ENCODE measurements around the gene AACS. TPM values are rescaled to one million over a fixed set of nuclear protein-coding genes. Genes with fewer than 3 reads are reported as not detected.
A peak's percentile ranks its signal among the peaks of the same experiment; 100 is the strongest.

The AACS gene
- polyA plus RNA-seq, 2 of the 4 experiments (the other 2 are of a cell fraction) = 18.6 to 20.4 TPM

- POLR2A ChIA-PET = no interaction called here
These were observed 100.8 kb downstream of the AACS start for GRCh38 chr12:125166041-125166440.

GRCh38 chr12:125167658-125168057 is 102.4 kb downstream of the AACS start:
- no peak for DNase-seq (ENCODE audit: low read depth in 1 of 2, low spot score in 1 of 2)
- no peak overlapping the region for H3K27ac ChIP-seq
- H3K9me3 ChIP-seq = peaks cover 3% of the 10 kb centered on the region; the same call in 1 of the 3 replicates
- ChIA-PET POLR2A (no interaction called here), CTCF (interaction anchor here (0.6 to 5.9 kb wide), 3 partner anchors 13 to 67 kb away, joined by 3 to 27 read pairs (median 5); no protein-coding TSS in a partner anchor)
- FAIRE-seq = no peak
- 48% methylated on average over 3 of the region's 3 CpGs for WGBS (ENCODE audit: missing lambda C conversion rate)
- no peak overlapping the region for H3K4me2 ChIP-seq
- peak in 1 of 2 experiments; percentile 34; a peak in 3 of 6 replicates for ATAC-seq
- H3K4me3 ChIP-seq = no peak overlapping the region
- TF ChIP-seq CHD4 (IDR thresholded peaks at IDR 0.05; ENCODE audit: borderline replicate concordance) (no peak), ZSCAN20 (CRISPR knock-in tag; IDR thresholded peaks at IDR 0.05) (no peak), EP300 (IDR thresholded peaks at IDR 0.05) (no peak), ATOH8 (CRISPR knock-in tag; IDR thresholded peaks at IDR 0.05; ENCODE audit: low read depth) (no peak), POLR2A (IDR thresholded peaks at IDR 0.05; ENCODE audit: low read length) (no peak), TFCP2L1 (CRISPR knock-in tag; IDR thresholded peaks at IDR 0.05) (no peak), USF2 (IDR thresholded peaks at IDR 0.05) (no peak), MAFK (IDR thresholded peaks at IDR 0.05; ENCODE audit: partially characterized antibody) (no peak), ESRRA (IDR thresholded peaks at IDR 0.05; ENCODE audit: borderline replicate concordance, low read length) (no peak), EHF (CRISPR knock-in tag; IDR thresholded peaks at IDR 0.05) (no peak), JUNB (IDR thresholded peaks at IDR 0.05) (no peak)
- no peaks in the 10 kb centered on the region for H3K4me1 ChIP-seq

More at GRCh38 chr12:125166041-125166440, 100.8 kb downstream of the AACS start:
- CTCF ChIA-PET = interaction anchor here (5.9 kb wide), 1 partner anchor 18 kb away, joined by 27 read pairs; no protein-coding TSS in a partner anchor
- Histone ChIP-seq H3K9me3 (peaks cover 3% of the 10 kb centered on the region; the same call in 1 of the 3 replicates), H3K4me3 (no peak overlapping the region), H3K27ac (no peak overlapping the region), H3K4me2 (no peak overlapping the region), H3K4me1 (no peaks in the 10 kb centered on the region)
- DNase-seq (ENCODE audit: low read depth in 1 of 2, low spot score in 1 of 2) (no peak), FAIRE-seq (no peak), ATAC-seq (no peak)
- WGBS (ENCODE audit: missing lambda C conversion rate) = 20% methylated on average over 4 of the region's 4 CpGs
- TF ChIP-seq CEBPB (IDR thresholded peaks at IDR 0.05) = no peak
- no peak for TF ChIP-seq RFX5 (IDR thresholded peaks at IDR 0.05)
- TF ChIP-seq MAFK (IDR thresholded peaks at IDR 0.05; ENCODE audit: partially characterized antibody) = peak; percentile 39
- no peak for TF ChIP-seq USF2 (IDR thresholded peaks at IDR 0.05)
- no peak for TF ChIP-seq SREBF2 (IDR thresholded peaks at IDR 0.05)
- TF ChIP-seq RAD21 (conservative IDR thresholded peaks at IDR 0.05 in 1 of 2, IDR thresholded peaks at IDR 0.05 in 1 of 2) = no peak
- no peak for TF ChIP-seq JUN (IDR thresholded peaks at IDR 0.05)
- no peak for TF ChIP-seq MYC (IDR thresholded peaks at IDR 0.05; ENCODE audit: borderline replicate concordance, low read length)

- no peak for TF ChIP-seq JUNB (IDR thresholded peaks at IDR 0.05)
- no peak for TF ChIP-seq JUN (IDR thresholded peaks at IDR 0.05)
- no peak for TF ChIP-seq POLR2A (IDR thresholded peaks at IDR 0.05; ENCODE audit: low read length)
- TF ChIP-seq BHLHE40 (IDR thresholded peaks at IDR 0.05; ENCODE audit: low read depth, low read length) = no peak
- no peak for TF ChIP-seq KDM1A (IDR thresholded peaks at IDR 0.05; ENCODE audit: low read depth)
- Histone ChIP-seq H3K9me3 (peaks cover 3% of the 10 kb centered on the region; the same call in 1 of the 3 replicates), H3K4me3 (no peak overlapping the region), H3K27ac (no peak overlapping the region), H3K4me1 (no peaks in the 10 kb centered on the region), H3K4me2 (no peak overlapping the region)
- DNase-seq (ENCODE audit: low read depth in 1 of 2, low spot score in 1 of 2) (no peak), ATAC-seq (no peak), FAIRE-seq (no peak)
- ChIA-PET POLR2A (no interaction called here), CTCF (interaction anchor here (1.6 to 5.9 kb wide), 3 partner anchors 10 to 15 kb away, joined by 4 to 27 read pairs (median 5); no protein-coding TSS in a partner anchor)
- 3% methylated on average over 2 of the region's 2 CpGs for WGBS (ENCODE audit: missing lambda C conversion rate)
These were observed 104.2 kb downstream of the AACS start for GRCh38 chr12:125169451-125169850.

Measured in A549 (cell line).